PFSK-1 (cell line): ENCODE results near the gene OSBPL2.

Experiments
- POLR2AphosphoS5 ChIP-seq: IDR thresholded peaks from 2 replicates; pipeline ENCODE4 v1.6.1; 2012; ENCODE audit warnings: low read depth, mild to moderate bottlenecking, control low read depth, low read length, moderate library complexity
- SIN3A ChIP-seq: IDR thresholded peaks from 2 replicates; pipeline ENCODE4 v1.6.1; 2012; ENCODE audit warnings: mild to moderate bottlenecking, low read length, moderate library complexity, borderline replicate concordance; ENCODE audit not compliant: insufficient read depth
- TAF1 ChIP-seq: IDR thresholded peaks from 2 replicates; pipeline ENCODE4 v1.6.1; 2012; ENCODE audit warnings: low read length, control low read depth, borderline replicate concordance; ENCODE audit not compliant: insufficient read depth

GRCh38 chr20:62195075-62195405, 43.3 kb upstream of the OSBPL2 start:
- TF ChIP-seq TAF1 (no peak), SIN3A (no peak), POLR2AphosphoS5 (no peak)
